HL-60 (cell line): ENCODE measurements around the gene MDGA2.

Experiments
- DNase-seq, 2 experiments: peaks; one replicate each; pipeline ENCODE4 v3.0.0-alpha.2; 2010 to 2020; ENCODE audit warnings: low read depth in 1 of 2, low spot score in 1 of 2
- H3K27ac ChIP-seq: fragments of 250-450 bp; sonication (Bioruptor Pico); replicated peaks from 2 replicates; pipeline ENCODE4 v1.5.1; 2020; ENCODE audit warnings: mild to moderate bottlenecking, moderate library complexity
- H3K27me3 ChIP-seq: fragments of 250-450 bp; sonication (Bioruptor Pico); 2 replicates; pipeline ENCODE4 v1.5.1; 2021; ENCODE audit warnings: mild to moderate bottlenecking, moderate library complexity; ENCODE audit not compliant: insufficient read depth, poor library complexity, severe bottlenecking
- H3K4me3 ChIP-seq: replicated peaks from 2 replicates; pipeline ENCODE4 v1.5.1; 2011; ENCODE audit warnings: mild to moderate bottlenecking, control low read depth, low read length; ENCODE audit not compliant: insufficient read depth
- GABPA ChIP-seq: IDR thresholded peaks from 2 replicates; pipeline ENCODE4 v1.6.1; 2012; ENCODE audit warnings: low read depth
- POLR2AphosphoS5 ChIP-seq: IDR thresholded peaks from 2 replicates; pipeline ENCODE4 v1.6.1; 2012; ENCODE audit warnings: low read depth
- SPI1 ChIP-seq: IDR thresholded peaks from 2 replicates; pipeline ENCODE4 v1.6.1; 2012; ENCODE audit warnings: low read depth, mild to moderate bottlenecking, borderline replicate concordance
- TF ChIP-seq, protein P1 (sequence below): IDR thresholded peaks from 2 replicates; pipeline ENCODE4 v1.6.1; 2012; ENCODE audit warnings: low read depth; ENCODE audit not compliant: insufficient replicate concordance
- TF ChIP-seq, protein P2 (sequence below): IDR thresholded peaks from one replicate; pipeline ENCODE4 v1.5.1; 2011; ENCODE audit warnings: low read length, control low read depth, inconsistent platforms; ENCODE audit not compliant: insufficient read depth

The MDGA2 gene

DNA sequence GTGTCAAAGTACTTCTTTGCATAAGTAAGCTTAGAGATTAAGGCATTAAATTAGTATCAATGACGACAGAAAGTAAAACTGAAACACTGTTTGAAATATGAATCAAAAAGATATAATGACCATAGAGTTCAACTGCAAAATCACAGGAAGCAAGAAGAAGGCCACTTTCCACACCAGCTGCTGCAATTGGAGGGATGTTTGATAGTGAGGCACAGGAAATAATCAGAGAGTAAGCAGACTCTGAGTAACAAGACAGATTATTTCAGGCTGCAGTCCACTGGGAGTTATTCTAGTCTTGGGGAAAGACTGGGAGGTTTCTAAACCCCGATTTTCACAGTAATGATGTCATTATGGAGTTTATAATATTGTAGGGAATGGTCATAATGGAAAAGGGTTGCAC, 12.9 kb downstream of the MDGA2 start:
- TF ChIP-seq GABPA (no peak), POLR2AphosphoS5 (no peak), SPI1 (no peak)
- TF ChIP-seq, protein P1, sequence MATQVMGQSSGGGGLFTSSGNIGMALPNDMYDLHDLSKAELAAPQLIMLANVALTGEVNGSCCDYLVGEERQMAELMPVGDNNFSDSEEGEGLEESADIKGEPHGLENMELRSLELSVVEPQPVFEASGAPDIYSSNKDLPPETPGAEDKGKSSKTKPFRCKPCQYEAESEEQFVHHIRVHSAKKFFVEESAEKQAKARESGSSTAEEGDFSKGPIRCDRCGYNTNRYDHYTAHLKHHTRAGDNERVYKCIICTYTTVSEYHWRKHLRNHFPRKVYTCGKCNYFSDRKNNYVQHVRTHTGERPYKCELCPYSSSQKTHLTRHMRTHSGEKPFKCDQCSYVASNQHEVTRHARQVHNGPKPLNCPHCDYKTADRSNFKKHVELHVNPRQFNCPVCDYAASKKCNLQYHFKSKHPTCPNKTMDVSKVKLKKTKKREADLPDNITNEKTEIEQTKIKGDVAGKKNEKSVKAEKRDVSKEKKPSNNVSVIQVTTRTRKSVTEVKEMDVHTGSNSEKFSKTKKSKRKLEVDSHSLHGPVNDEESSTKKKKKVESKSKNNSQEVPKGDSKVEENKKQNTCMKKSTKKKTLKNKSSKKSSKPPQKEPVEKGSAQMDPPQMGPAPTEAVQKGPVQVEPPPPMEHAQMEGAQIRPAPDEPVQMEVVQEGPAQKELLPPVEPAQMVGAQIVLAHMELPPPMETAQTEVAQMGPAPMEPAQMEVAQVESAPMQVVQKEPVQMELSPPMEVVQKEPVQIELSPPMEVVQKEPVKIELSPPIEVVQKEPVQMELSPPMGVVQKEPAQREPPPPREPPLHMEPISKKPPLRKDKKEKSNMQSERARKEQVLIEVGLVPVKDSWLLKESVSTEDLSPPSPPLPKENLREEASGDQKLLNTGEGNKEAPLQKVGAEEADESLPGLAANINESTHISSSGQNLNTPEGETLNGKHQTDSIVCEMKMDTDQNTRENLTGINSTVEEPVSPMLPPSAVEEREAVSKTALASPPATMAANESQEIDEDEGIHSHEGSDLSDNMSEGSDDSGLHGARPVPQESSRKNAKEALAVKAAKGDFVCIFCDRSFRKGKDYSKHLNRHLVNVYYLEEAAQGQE = no peak
- TF ChIP-seq, protein P2, sequence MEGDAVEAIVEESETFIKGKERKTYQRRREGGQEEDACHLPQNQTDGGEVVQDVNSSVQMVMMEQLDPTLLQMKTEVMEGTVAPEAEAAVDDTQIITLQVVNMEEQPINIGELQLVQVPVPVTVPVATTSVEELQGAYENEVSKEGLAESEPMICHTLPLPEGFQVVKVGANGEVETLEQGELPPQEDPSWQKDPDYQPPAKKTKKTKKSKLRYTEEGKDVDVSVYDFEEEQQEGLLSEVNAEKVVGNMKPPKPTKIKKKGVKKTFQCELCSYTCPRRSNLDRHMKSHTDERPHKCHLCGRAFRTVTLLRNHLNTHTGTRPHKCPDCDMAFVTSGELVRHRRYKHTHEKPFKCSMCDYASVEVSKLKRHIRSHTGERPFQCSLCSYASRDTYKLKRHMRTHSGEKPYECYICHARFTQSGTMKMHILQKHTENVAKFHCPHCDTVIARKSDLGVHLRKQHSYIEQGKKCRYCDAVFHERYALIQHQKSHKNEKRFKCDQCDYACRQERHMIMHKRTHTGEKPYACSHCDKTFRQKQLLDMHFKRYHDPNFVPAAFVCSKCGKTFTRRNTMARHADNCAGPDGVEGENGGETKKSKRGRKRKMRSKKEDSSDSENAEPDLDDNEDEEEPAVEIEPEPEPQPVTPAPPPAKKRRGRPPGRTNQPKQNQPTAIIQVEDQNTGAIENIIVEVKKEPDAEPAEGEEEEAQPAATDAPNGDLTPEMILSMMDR = no peak
- no peak for DNase-seq
- Histone ChIP-seq H3K4me3 (no peak overlapping the region), H3K27me3 (no peaks in the 10 kb centered on the region), H3K27ac (no peak overlapping the region)

DNA sequence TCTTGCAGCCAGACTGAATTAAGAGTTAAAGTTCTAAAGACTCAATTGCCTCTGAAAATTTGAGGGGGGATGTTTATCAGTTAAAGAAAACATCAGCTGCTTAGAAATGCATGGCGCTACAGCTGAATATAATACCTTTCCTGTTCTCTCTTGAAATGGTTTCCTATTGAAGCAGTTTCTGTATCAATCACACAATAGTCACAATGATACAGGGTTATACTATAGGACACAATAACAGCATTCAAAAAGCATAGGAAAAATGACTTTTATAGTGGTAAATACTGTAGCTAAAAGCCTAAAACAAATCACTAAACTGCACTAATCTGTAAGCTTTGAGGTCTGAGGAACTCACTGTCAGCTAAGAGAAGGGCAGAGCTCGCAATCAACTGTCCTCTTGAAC, 15.2 kb downstream of the MDGA2 start:
- TF ChIP-seq GABPA (no peak), POLR2AphosphoS5 (no peak), SPI1 (no peak)
- TF ChIP-seq, protein P1 = no peak
- TF ChIP-seq, protein P2 = no peak
- no peak overlapping the region for H3K4me3 ChIP-seq
- DNase-seq = no peak
- no peaks in the 10 kb centered on the region for H3K27me3 ChIP-seq
- no peak overlapping the region for H3K27ac ChIP-seq

DNA sequence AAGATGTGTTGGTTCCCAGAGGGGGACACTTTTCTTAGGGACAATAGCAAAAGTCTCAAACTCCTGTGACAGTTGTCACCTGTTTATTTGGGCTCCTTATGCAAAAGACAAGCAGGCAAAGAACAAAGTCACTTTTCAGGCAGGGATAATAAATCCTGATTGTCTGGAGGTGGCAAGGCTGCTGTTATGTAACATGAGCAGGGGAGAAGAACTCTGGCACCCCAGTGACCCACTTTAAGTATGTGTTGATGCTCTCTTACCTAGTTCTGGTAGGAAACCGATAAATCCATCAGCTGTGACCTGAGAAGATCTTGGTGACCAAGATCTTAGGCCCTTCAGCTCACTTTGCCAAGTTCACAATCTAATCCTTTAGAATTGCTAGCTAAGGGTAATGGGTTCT, 17.4 kb downstream of the MDGA2 start:
- TF ChIP-seq GABPA = no peak
- TF ChIP-seq, protein P1 = no peak
- no peak for TF ChIP-seq SPI1
- DNase-seq = no peak
- Histone ChIP-seq H3K27me3 (no peaks in the 10 kb centered on the region), H3K4me3 (no peak overlapping the region), H3K27ac (no peak overlapping the region)

DNA sequence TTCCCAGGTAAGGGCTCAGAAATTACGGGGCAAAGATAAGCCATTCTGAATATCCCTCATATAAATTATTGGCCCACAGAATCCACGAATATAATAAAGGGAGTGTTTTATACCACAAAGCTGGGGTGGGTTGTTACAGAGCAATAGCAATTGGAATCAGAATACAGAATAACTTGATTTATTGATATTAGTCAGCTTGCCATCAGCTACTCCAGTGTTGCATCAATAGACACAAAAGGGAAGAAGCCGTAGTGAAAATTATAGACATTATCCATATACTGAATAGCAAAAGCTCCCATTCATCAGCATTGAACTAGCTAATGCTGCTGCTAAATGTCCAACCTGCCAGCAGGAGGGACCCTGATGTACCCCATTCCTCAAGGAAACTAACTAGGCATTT, 18.3 kb downstream of the MDGA2 start:
- TF ChIP-seq POLR2AphosphoS5 = no peak
- TF ChIP-seq, protein P2 = no peak
- TF ChIP-seq GABPA = no peak
- no peak for TF ChIP-seq SPI1
- TF ChIP-seq, protein P1 = no peak
- Histone ChIP-seq H3K27me3 (no peaks in the 10 kb centered on the region), H3K27ac (no peak overlapping the region), H3K4me3 (no peak overlapping the region)
- no peak for DNase-seq
